HUES48 (cell line): ENCODE results near the gene CLDN25.
"Not testable (repeated sequence)": the region's sequence is repeated elsewhere in the genome, so short reads cannot be mapped to it uniquely, and the experiment has no call there.

Source experiments
- H3K27ac ChIP-seq: one replicate; pipeline ENCODE4 v1.7.0; 2013; ENCODE audit warnings: low read depth, low read length, inconsistent platforms
- H3K27me3 ChIP-seq: 2 replicates; pipeline ENCODE4 v1.6.1; 2013; ENCODE audit warnings: mild to moderate bottlenecking, low read length; ENCODE audit not compliant: control insufficient read depth, insufficient read depth
- H3K36me3 ChIP-seq: 2 replicates; pipeline ENCODE4 v1.6.1; 2013; ENCODE audit warnings: low read length; ENCODE audit not compliant: control insufficient read depth, insufficient read depth
- H3K4me1 ChIP-seq: 2 replicates; pipeline ENCODE4 v1.6.1; 2013; ENCODE audit warnings: mild to moderate bottlenecking, low read length; ENCODE audit not compliant: control insufficient read depth, insufficient read depth
- H3K4me3 ChIP-seq: 2 replicates; pipeline ENCODE4 v1.5.1; 2013; ENCODE audit warnings: mild to moderate bottlenecking, low read depth, low read length
- H3K9ac ChIP-seq: 2 replicates; pipeline ENCODE4 v1.6.1; 2013; ENCODE audit warnings: mild to moderate bottlenecking, low read depth, low read length, moderate library complexity
- H3K9me3 ChIP-seq: 2 replicates; pipeline ENCODE4 v1.6.1; 2013; ENCODE audit warnings: low read length; ENCODE audit not compliant: control insufficient read depth, insufficient read depth

Gene CLDN25

GRCh38 chr11:113779496-113779895, at the start of gene CLDN25:
Gene CLDN25 (plus strand): TSS chr11:113779796. CDS start chr11:113779796, 0 bp downstream.
- no peak within 1 kb of the TSS for H3K4me3 ChIP-seq
- no peak within 1 kb of the TSS for H3K27ac ChIP-seq
- no peaks in the 10 kb centered on the region for H3K9me3 ChIP-seq
- H3K36me3 ChIP-seq, result no peaks in the 10 kb centered on the region
- H3K4me1 ChIP-seq, result no peaks in the 10 kb centered on the region
- 0 out of 2 replicates have a peak, but pooled peaks cover 3% of the 10 kb centered on the region for H3K27me3 ChIP-seq
- no peak within 1 kb of the TSS for H3K9ac ChIP-seq

- Histone ChIP-seq H3K4me3 (no peak overlapping the region), H3K27me3 (no peaks in the 10 kb centered on the region), H3K4me1 (no peaks in the 10 kb centered on the region), H3K36me3 (peaks cover 32% of the 10 kb centered on the region), H3K9ac (no peak overlapping the region), H3K9me3 (no peaks in the 10 kb centered on the region), H3K27ac (no peak overlapping the region)
Measured at GRCh38 chr11:113730887-113731726, 48.5 kb upstream of the CLDN25 start.

DNA sequence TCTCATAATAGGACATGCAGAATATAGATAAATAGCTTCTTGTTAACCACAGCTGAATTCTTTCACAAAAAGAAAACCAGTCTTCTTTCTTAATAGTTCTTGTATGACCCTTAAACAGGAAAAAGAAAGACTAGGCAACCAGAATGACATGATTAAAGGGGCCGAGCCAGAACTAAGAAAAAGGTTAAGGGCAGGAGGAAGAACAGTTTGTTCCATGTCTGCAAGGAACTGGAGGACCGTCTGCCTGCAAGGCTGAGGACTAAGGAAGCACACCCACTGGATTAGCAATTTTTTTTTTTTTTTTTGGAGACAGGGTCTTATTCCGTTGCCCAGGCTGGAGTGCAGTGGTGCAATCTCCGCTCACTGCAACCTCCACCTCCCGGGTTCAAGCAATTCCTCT, 47.5 kb upstream of the CLDN25 start:
- Histone ChIP-seq H3K4me1 (no peaks in the 10 kb centered on the region), H3K9me3 (no peaks in the 10 kb centered on the region), H3K27ac (no peak overlapping the region), H3K4me3 (no peak overlapping the region), H3K9ac (no peak overlapping the region), H3K27me3 (no peaks in the 10 kb centered on the region), H3K36me3 (peaks cover 42% of the 10 kb centered on the region)

GRCh38 chr11:113736323-113736722, 43.3 kb upstream of the CLDN25 start:
- Histone ChIP-seq H3K4me3 (no peak overlapping the region), H3K4me1 (no peaks in the 10 kb centered on the region), H3K27me3 (no peaks in the 10 kb centered on the region), H3K9me3 (no peaks in the 10 kb centered on the region), H3K36me3 (peaks cover 84% of the 10 kb centered on the region), H3K9ac (no peak overlapping the region), H3K27ac (no peak overlapping the region)

- H3K36me3 ChIP-seq, result peaks cover 63% of the 10 kb centered on the region
- H3K9ac ChIP-seq, result no peak overlapping the region
- H3K9me3 ChIP-seq, result no peaks in the 10 kb centered on the region
- H3K27ac ChIP-seq, result no peak overlapping the region
- no peaks in the 10 kb centered on the region for H3K27me3 ChIP-seq
- H3K4me1 ChIP-seq, result no peaks in the 10 kb centered on the region
- no peak overlapping the region for H3K4me3 ChIP-seq
Measured at GRCh38 chr11:113752932-113753331, 26.7 kb upstream of the CLDN25 start.

- no peaks in the 10 kb centered on the region for H3K4me1 ChIP-seq
- no peak overlapping the region for H3K27ac ChIP-seq
- no peaks in the 10 kb centered on the region for H3K9me3 ChIP-seq
- no peak overlapping the region for H3K9ac ChIP-seq
- no peaks in the 10 kb centered on the region for H3K27me3 ChIP-seq
- H3K36me3 ChIP-seq, result peaks cover 71% of the 10 kb centered on the region
- H3K4me3 ChIP-seq, result no peak overlapping the region
Measured at GRCh38 chr11:113760241-113760640, 19.4 kb upstream of the CLDN25 start.

DNA sequence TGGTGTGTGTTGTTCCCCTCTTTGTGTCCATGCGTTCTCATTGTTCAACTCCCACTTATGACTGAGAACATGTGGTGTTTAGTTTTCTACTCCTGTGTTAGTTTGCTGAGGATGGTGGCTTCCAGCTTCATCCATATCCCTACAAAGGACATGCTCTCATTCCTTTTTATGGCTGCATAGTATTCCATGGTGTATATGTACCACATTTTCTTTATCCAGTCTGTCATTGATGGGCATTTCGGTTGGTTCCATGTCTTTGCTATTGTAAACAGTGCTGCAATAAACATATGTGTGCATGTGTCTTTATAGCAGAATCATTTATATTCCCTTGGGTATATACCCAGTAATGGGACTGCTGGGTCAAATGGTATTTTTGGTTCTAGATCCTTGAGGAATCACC, 16.6 kb upstream of the CLDN25 start:
- not testable (repeated sequence) for H3K9me3 ChIP-seq, H3K4me1 ChIP-seq, H3K27me3 ChIP-seq, H3K9ac ChIP-seq, H3K27ac ChIP-seq, H3K4me3 ChIP-seq
- H3K36me3 ChIP-seq, result peaks cover 64% of the 10 kb centered on the region

- Histone ChIP-seq H3K4me1 (no peaks in the 10 kb centered on the region), H3K27ac (no peak overlapping the region), H3K9ac (no peak overlapping the region), H3K36me3 (peaks cover 61% of the 10 kb centered on the region), H3K27me3 (no peaks in the 10 kb centered on the region), H3K4me3 (no peak overlapping the region), H3K9me3 (no peaks in the 10 kb centered on the region)
Measured at GRCh38 chr11:113764527-113765219, 14.9 kb upstream of the CLDN25 start.

DNA sequence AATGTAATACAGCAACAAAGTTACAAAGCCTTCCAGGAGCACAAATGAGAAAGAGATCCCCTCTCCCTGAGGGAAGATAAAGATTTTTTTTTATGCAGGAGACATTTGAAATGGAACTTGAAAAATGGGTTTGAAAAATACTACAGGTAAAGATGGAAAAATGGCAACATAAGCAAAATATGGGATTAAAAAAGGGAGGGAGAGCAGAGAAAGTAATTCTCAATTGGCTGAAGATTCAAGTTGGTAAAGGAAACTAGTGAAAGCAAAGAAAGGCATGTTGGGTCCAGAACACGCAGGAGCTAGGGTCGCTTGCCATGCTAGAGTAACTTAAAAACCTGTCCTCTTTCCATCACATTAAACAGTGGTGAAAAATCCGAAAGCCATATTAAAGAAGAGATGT, 7.6 kb upstream of the CLDN25 start:
- 0 out of 2 replicates have a peak, but pooled peaks cover 3% of the 10 kb centered on the region for H3K27me3 ChIP-seq
- 0 out of 2 replicates have a peak overlapping the region, but pooled peaks have one; percentile 83 for H3K4me3 ChIP-seq
- no peaks in the 10 kb centered on the region for H3K4me1 ChIP-seq
- peaks cover 34% of the 10 kb centered on the region for H3K36me3 ChIP-seq
- H3K27ac ChIP-seq, result no peak overlapping the region
- H3K9me3 ChIP-seq, result no peaks in the 10 kb centered on the region
- no peak overlapping the region for H3K9ac ChIP-seq

DNA sequence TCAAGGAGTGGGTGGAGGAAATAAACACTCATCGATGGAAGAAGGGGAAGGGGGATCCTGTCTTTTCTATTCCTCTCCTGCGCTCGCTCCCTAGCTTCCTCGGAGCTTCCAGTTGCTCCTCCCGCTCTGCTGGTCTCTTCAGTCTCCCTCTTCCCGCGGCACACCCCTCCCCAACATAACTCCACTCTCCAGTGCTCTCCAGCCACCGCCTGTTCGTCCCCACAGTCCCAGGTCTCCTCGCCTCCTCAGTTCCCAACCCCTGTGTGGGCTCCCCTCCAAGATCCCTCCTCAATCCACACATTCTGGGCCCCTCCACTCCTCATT, 6.5 kb upstream of the CLDN25 start:
- H3K4me1 ChIP-seq, result no peaks in the 10 kb centered on the region
- peaks cover 23% of the 10 kb centered on the region for H3K36me3 ChIP-seq
- H3K9me3 ChIP-seq, result no peaks in the 10 kb centered on the region
- H3K4me3 ChIP-seq, result peak overlapping the region; percentile 83
- H3K27ac ChIP-seq, result no peak overlapping the region
- peak overlapping the region; percentile 66 for H3K9ac ChIP-seq
- H3K27me3 ChIP-seq, result 0 out of 2 replicates have a peak, but pooled peaks cover 3% of the 10 kb centered on the region
